ENCODE results near the gene TMPRSS9. TPM values are rescaled to one million over a fixed set of nuclear protein-coding genes. Genes with fewer than 3 reads are reported as not detected.

The TMPRSS9 gene
- polyA plus RNA-seq, 3 donors, result 0.12 to 0.30 TPM; not detected in 1

GRCh38 chr19:2333027-2333806 lies 26.8 kb upstream of the TMPRSS9 start:
- no peak overlapping the region for H3K27ac ChIP-seq (ENCODE audit: low read depth in 1 of 2, low read length in 2 of 2)
- H3K4me1 ChIP-seq (ENCODE audit: control insufficient read depth in 1 of 2, insufficient read depth in 2 of 2, low read length in 2 of 2), result peaks cover 25 to 37% of the 10 kb centered on the region in 2 donors
- H4K20me1 ChIP-seq (ENCODE audit: insufficient read depth, low read length), result peaks cover 48% of the 10 kb centered on the region

GRCh38 chr19:2333807-2334211 lies 26.3 kb upstream of the TMPRSS9 start:
- WGBS (ENCODE audit: insufficient coverage), result 28% methylated on average over 11 of the region's 11 CpGs
- Histone ChIP-seq H3K27ac (ENCODE audit: low read depth in 1 of 2, low read length in 2 of 2) (no peak overlapping the region), H3K9ac (ENCODE audit: insufficient read depth, low read length, poor library complexity, severe bottlenecking) (no peak overlapping the region), H3K4me3 (replicated peaks in 1 of 3; ENCODE audit: low read depth in 2 of 3, low read length in 3 of 3) (no peak overlapping the region), H3K4me1 (ENCODE audit: control insufficient read depth in 1 of 2, insufficient read depth in 2 of 2, low read length in 2 of 2) (peaks cover 24 to 36% of the 10 kb centered on the region in 2 donors), H4K20me1 (ENCODE audit: insufficient read depth, low read length) (peaks cover 48% of the 10 kb centered on the region), H3K79me2 (ENCODE audit: insufficient read depth, low read length) (peaks cover 60% of the 10 kb centered on the region), H3K36me3 (replicated peaks in 1 of 2; ENCODE audit: control insufficient read depth in 1 of 2, insufficient read depth in 2 of 2, low read length in 2 of 2) (peaks cover 0 to 4% of the 10 kb centered on the region in 2 donors), H3K9me3 (replicated peaks in 1 of 2; ENCODE audit: control insufficient read depth in 1 of 2, insufficient read depth in 1 of 2, low read length in 2 of 2) (peaks cover 0 to 7% of the 10 kb centered on the region in 2 donors), H3K4me2 (replicated peaks; ENCODE audit: extremely low read depth, low read length, poor library complexity, severe bottlenecking) (no peak overlapping the region), H3K27me3 (ENCODE audit: control insufficient read depth in 2 of 2, insufficient read depth in 2 of 2, low read length in 2 of 2) (no peaks in the 10 kb centered on the region), H2AFZ (ENCODE audit: insufficient read depth, low read depth, low read length, poor library complexity, severe bottlenecking) (no peak overlapping the region)
- Mint-ChIP-seq H3K36me3 (peaks cover 5 to 32% of the 10 kb centered on the region in 2 donors), H3K4me1 (peaks cover 45% of the 10 kb centered on the region), H3K27me3 (ENCODE audit: low read depth in 3 of 3) (peaks cover 0 to 10% (median 0%) of the 10 kb centered on the region in 3 donors), H3K4me3 (no peak overlapping the region), H3K27ac (peak overlapping the region in 2 of 7 donors; percentile 37 to 49), H3K9me3 (peaks cover 0 to 6% (median 3%) of the 10 kb centered on the region in 7 donors)
- no peak for TF ChIP-seq CTCF (IDR thresholded peaks at IDR 0.05)
- intact Hi-C loops (cut with micrococcal nuclease), result no loop called here
- no peak for DNase-seq

More at GRCh38 chr19:2333027-2333806, 26.8 kb upstream of the TMPRSS9 start:
- H3K36me3 ChIP-seq (replicated peaks in 1 of 2; ENCODE audit: control insufficient read depth in 1 of 2, insufficient read depth in 2 of 2, low read length in 2 of 2), result peaks cover 0 to 4% of the 10 kb centered on the region in 2 donors
- Mint-ChIP-seq H3K27ac (peak overlapping the region in 2 of 7 donors; percentile 37 to 49), H3K9me3 (peaks cover 0 to 8% (median 3%) of the 10 kb centered on the region in 7 donors), H3K4me3 (peak overlapping the region in 1 of 2 donors; percentile 60), H3K4me1 (peaks cover 45% of the 10 kb centered on the region), H3K36me3 (peaks cover 5 to 30% of the 10 kb centered on the region in 2 donors), H3K27me3 (ENCODE audit: low read depth in 3 of 3) (peaks cover 0 to 10% (median 0%) of the 10 kb centered on the region in 3 donors)
- peaks cover 62% of the 10 kb centered on the region for H3K79me2 ChIP-seq (ENCODE audit: insufficient read depth, low read length)
- peak overlapping the region; percentile 21 for H3K9ac ChIP-seq (ENCODE audit: insufficient read depth, low read length, poor library complexity, severe bottlenecking)
- no peak overlapping the region for H3K4me3 ChIP-seq (replicated peaks in 1 of 3; ENCODE audit: low read depth in 2 of 3, low read length in 3 of 3)
- H3K9me3 ChIP-seq (replicated peaks in 1 of 2; ENCODE audit: control insufficient read depth in 1 of 2, insufficient read depth in 1 of 2, low read length in 2 of 2), result peaks cover 0 to 7% of the 10 kb centered on the region in 2 donors
- no peak overlapping the region for H2AFZ ChIP-seq (ENCODE audit: insufficient read depth, low read depth, low read length, poor library complexity, severe bottlenecking)
- no peak for TF ChIP-seq CTCF (IDR thresholded peaks at IDR 0.05)
- DNase-seq, result no peak
- 12% methylated on average over 22 of the region's 27 CpGs for WGBS (ENCODE audit: insufficient coverage)
- no peaks in the 10 kb centered on the region for H3K27me3 ChIP-seq (ENCODE audit: control insufficient read depth in 2 of 2, insufficient read depth in 2 of 2, low read length in 2 of 2)
- H3K4me2 ChIP-seq (replicated peaks; ENCODE audit: extremely low read depth, low read length, poor library complexity, severe bottlenecking), result peak overlapping the region; percentile 15
- intact Hi-C loops (cut with micrococcal nuclease), result no loop called here
